OCI-LY7 (cell line): ENCODE measurements around the gene MACROH2A1. TPM values are rescaled to one million over a fixed set of nuclear protein-coding genes. Genes with fewer than 3 reads are reported as not detected.

Experiments used
- BruUV-seq: library from RNA; stranded (reverse); fragments of 400-500 nt; replicated peaks from 2 replicates; lab custom pipeline; 2021; lab: Mats Ljungman, UMichigan
- CTCF ChIA-PET: fragments of 300-600 bp; sonication (Branson Sonifier 250); formaldehyde crosslinking; loops from one replicate; lab custom pipeline; 2022; ENCODE audit warnings: antibody characterized with exemption; ENCODE audit not compliant: unreplicated experiment; lab: Charles Lee
- POLR2A ChIA-PET: fragments of 300-600 bp; sonication (Branson Sonifier 250); formaldehyde crosslinking; loops from one replicate; lab custom pipeline; 2022; ENCODE audit warnings: antibody characterized with exemption; lab: Charles Lee
- DNase-seq: peaks from one replicate; pipeline ENCODE4 v3.0.0-alpha.2; 2015; ENCODE audit warnings: low spot score
- H2AFZ ChIP-seq: fragments of 200-600 bp; sonication (generic), shearing (Covaris generic); 2 replicates; pipeline ENCODE4 v1.6.1; 2014; ENCODE audit warnings: mild to moderate bottlenecking, antibody characterized with exemption, low read length, moderate library complexity
- H3K27ac ChIP-seq: fragments of 200-600 bp; sonication (generic); 2 replicates; pipeline ENCODE4 v1.5.1; 2014; ENCODE audit warnings: mixed run types, low read depth, mild to moderate bottlenecking, moderate library complexity, low read length, inconsistent platforms; ENCODE audit not compliant: poor library complexity, severe bottlenecking
- H3K36me3 ChIP-seq: fragments of 200-600 bp; sonication (generic); 2 replicates; pipeline ENCODE4 v1.6.1; 2014; ENCODE audit warnings: mild to moderate bottlenecking, antibody characterized with exemption, low read length, moderate library complexity, mixed read lengths; ENCODE audit not compliant: insufficient read depth
- H3K4me1 ChIP-seq: fragments of 200-600 bp; sonication (generic); 2 replicates; pipeline ENCODE4 v1.5.1; 2014; ENCODE audit warnings: mild to moderate bottlenecking, low read length; ENCODE audit not compliant: insufficient read depth, poor library complexity, severe bottlenecking
- H3K4me2 ChIP-seq: fragments of 200-600 bp; sonication (generic); 2 replicates; pipeline ENCODE4 v1.6.1; 2014; ENCODE audit warnings: mild to moderate bottlenecking, low read length
- H3K4me3 ChIP-seq: fragments of 200-600 bp; sonication (generic); 2 replicates; pipeline ENCODE4 v1.5.1; 2014; ENCODE audit warnings: mild to moderate bottlenecking, low read depth, low read length; ENCODE audit not compliant: poor library complexity, severe bottlenecking
- H3K79me2 ChIP-seq: fragments of 200-600 bp; sonication (generic); 2 replicates; pipeline ENCODE4 v1.6.1; 2016; ENCODE audit warnings: low read depth, mild to moderate bottlenecking, low read length, moderate library complexity, mixed read lengths; ENCODE audit not compliant: insufficient read depth
- H3K9me2 ChIP-seq: fragments of 200-600 bp; sonication (generic); 2 replicates; pipeline ENCODE4 v1.6.1; 2016; ENCODE audit warnings: mild to moderate bottlenecking, low read length, mixed read lengths; ENCODE audit not compliant: insufficient read depth
- H3K9me3 ChIP-seq: fragments of 200-600 bp; sonication (generic); 2 replicates; pipeline ENCODE4 v1.6.1; 2014; ENCODE audit warnings: mild to moderate bottlenecking, mixed run types, low read length, mixed read lengths
- H4K20me1 ChIP-seq: fragments of 200-600 bp; sonication (generic); 2 replicates; pipeline ENCODE4 v1.6.1; 2014; ENCODE audit warnings: mild to moderate bottlenecking, antibody characterized with exemption, low read length, moderate library complexity, mixed read lengths; ENCODE audit not compliant: insufficient read depth
- EZH2phosphoT487 ChIP-seq: fragments of 200-600 bp; sonication (generic); IDR thresholded peaks from 2 replicates; pipeline ENCODE4 v1.6.1; 2018; ENCODE audit warnings: low read depth, borderline replicate concordance, mild to moderate bottlenecking, mixed run types, antibody characterized with exemption, low read length, moderate library complexity, mixed read lengths
- intact Hi-C: fragments of 100-400 bp; cut with micrococcal nuclease; formaldehyde crosslinking; loops from one replicate; pipeline ENCODE4 v1.10.0; 2022; ENCODE audit not compliant: unreplicated experiment
- total RNA-seq, 2 experiments: library from RNA; depleted of rRNA in 1 of 2; stranded (reverse); fragments of >200 nt in 1 of 2; shearing (Covaris generic) in 1 of 2; gene quantifications; 2 replicates each; pipeline ENCODE4 v1.2.3, GENCODE V29; 2014 to 2022
- TF ChIP-seq, protein P1 (sequence below): fragments of 200-600 bp; sonication (generic); conservative IDR thresholded peaks from 2 replicates; pipeline ENCODE4 v1.5.1; 2014; ENCODE audit warnings: mild to moderate bottlenecking, antibody characterized with exemption, low read length, moderate library complexity, mixed read lengths

The MACROH2A1 gene
- total RNA-seq, 2 experiments from 2014 or later, result 271 to 356 TPM

GRCh38 chr5:135387629-135387960 is 11.4 kb downstream of the MACROH2A1 start:
- no peak for TF ChIP-seq EZH2phosphoT487
- TF ChIP-seq, protein P1, sequence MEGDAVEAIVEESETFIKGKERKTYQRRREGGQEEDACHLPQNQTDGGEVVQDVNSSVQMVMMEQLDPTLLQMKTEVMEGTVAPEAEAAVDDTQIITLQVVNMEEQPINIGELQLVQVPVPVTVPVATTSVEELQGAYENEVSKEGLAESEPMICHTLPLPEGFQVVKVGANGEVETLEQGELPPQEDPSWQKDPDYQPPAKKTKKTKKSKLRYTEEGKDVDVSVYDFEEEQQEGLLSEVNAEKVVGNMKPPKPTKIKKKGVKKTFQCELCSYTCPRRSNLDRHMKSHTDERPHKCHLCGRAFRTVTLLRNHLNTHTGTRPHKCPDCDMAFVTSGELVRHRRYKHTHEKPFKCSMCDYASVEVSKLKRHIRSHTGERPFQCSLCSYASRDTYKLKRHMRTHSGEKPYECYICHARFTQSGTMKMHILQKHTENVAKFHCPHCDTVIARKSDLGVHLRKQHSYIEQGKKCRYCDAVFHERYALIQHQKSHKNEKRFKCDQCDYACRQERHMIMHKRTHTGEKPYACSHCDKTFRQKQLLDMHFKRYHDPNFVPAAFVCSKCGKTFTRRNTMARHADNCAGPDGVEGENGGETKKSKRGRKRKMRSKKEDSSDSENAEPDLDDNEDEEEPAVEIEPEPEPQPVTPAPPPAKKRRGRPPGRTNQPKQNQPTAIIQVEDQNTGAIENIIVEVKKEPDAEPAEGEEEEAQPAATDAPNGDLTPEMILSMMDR, result no peak
- POLR2A ChIA-PET, result no interaction called here
- intact Hi-C loops, result no loop called here
- Histone ChIP-seq H3K9me3 (no peaks in the 10 kb centered on the region), H3K36me3 (peaks cover 99% of the 10 kb centered on the region), H4K20me1 (peaks cover 26% of the 10 kb centered on the region), H3K79me2 (peaks cover 48% of the 10 kb centered on the region), H3K9me2 (no peaks in the 10 kb centered on the region), H3K4me3 (no peak overlapping the region), H3K27ac (no peak overlapping the region), H3K4me2 (no peak overlapping the region), H2AFZ (no peak overlapping the region), H3K4me1 (no peaks in the 10 kb centered on the region)
- no TSS peak for BruUV-seq
- CTCF ChIA-PET, result no interaction called here
- DNase-seq, result no peak

GRCh38 chr5:135386886-135387628 is 12.0 kb downstream of the MACROH2A1 start:
- intact Hi-C loops, result no loop called here
- no peak overlapping the region for H3K4me3 ChIP-seq
- no peaks in the 10 kb centered on the region for H3K4me1 ChIP-seq
- no peaks in the 10 kb centered on the region for H3K9me2 ChIP-seq
- peaks cover 25% of the 10 kb centered on the region; the same call in 1 of the 2 replicates for H4K20me1 ChIP-seq
- BruUV-seq, result no TSS peak
- peaks cover 44% of the 10 kb centered on the region for H3K79me2 ChIP-seq
- POLR2A ChIA-PET, result interaction anchor here (1.0 kb wide), 1 partner anchor 19 kb away, joined by 3 read pairs; no protein-coding TSS in a partner anchor
- TF ChIP-seq EZH2phosphoT487, result no peak
- TF ChIP-seq, protein P1, result no peak
- no peak overlapping the region for H3K27ac ChIP-seq
- no peak overlapping the region for H2AFZ ChIP-seq
- peaks cover 99% of the 10 kb centered on the region for H3K36me3 ChIP-seq
- H3K4me2 ChIP-seq, result no peak overlapping the region
- no peak for DNase-seq
- no peaks in the 10 kb centered on the region for H3K9me3 ChIP-seq
- CTCF ChIA-PET, result no interaction called here

- BruUV-seq, result no TSS peak
- H3K36me3 ChIP-seq, result peaks cover 99% of the 10 kb centered on the region
- intact Hi-C loops, result no loop called here
- no peaks in the 10 kb centered on the region for H3K4me1 ChIP-seq
- no peaks in the 10 kb centered on the region for H3K9me3 ChIP-seq
- H3K4me2 ChIP-seq, result no peak overlapping the region
- H2AFZ ChIP-seq, result no peak overlapping the region
- CTCF ChIA-PET, result no interaction called here
- no peak for DNase-seq
- POLR2A ChIA-PET, result interaction anchor here (1.0 to 1.2 kb wide), 2 partner anchors 9 to 18 kb away, joined by 3 read pairs; no protein-coding TSS in a partner anchor
- no peak overlapping the region for H3K4me3 ChIP-seq
- H3K9me2 ChIP-seq, result no peaks in the 10 kb centered on the region
- no peak overlapping the region for H3K27ac ChIP-seq
- peaks cover 21% of the 10 kb centered on the region for H4K20me1 ChIP-seq
- peaks cover 43% of the 10 kb centered on the region for H3K79me2 ChIP-seq
- TF ChIP-seq EZH2phosphoT487, result no peak
- TF ChIP-seq, protein P1, result no peak
These were observed 12.9 kb downstream of the MACROH2A1 start for GRCh38 chr5:135386096-135386495.
